ENCODE data around the gene SEMA3G.

DNA sequence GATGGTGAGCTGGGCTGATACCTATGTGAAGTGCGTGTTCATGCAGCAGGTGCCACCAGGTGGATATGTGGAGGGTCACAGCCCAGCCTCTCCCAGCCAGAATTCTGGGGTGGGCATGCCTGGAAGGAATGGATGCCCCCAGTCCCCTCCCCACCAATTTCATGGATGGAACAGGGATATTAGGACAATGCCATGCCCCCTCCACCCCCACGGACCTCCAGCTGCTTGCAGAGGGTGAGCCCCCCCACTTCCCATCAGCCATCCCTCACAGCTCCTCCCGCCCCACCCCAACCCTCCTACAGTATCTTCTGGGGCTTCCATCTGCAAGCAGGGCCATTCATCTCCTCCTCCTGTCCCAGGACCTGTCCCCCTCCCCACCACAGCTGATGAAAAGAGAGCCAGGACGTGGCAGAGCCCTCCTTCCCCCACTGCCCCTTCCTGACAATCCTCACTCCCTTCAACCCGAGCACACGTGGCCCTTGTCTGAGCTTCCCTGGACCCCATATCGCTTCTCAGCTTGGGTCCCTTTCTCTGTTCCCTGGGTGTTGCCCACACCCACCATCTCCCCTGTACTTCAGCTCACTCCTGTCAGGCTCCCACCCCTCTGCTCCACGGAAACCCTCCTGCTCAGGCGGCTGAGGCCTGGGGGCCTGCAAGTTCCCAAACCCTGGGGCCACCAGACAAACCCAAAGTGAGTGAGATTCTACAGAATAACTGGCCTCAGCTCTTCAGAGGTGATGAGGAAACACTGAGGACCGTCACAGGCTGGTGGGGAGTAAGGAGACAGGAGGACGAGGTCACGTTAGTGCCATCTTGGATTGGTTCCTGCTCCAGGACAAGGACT, 2.8 kb upstream of the SEMA3G start:
- TF ChIP-seq POLR2A (IDR thresholded peaks at IDR 0.05; ENCODE audit: low read depth, low read length) (no peak), POLR2AphosphoS5 (IDR thresholded peaks at IDR 0.05; ENCODE audit: low read depth, low read length) (no peak), TAF1 (IDR thresholded peaks at IDR 0.05; ENCODE audit: borderline replicate concordance, low read depth, low read length) (no peak)
